ENCODE results near the gene USP21.
"Not testable (repeated sequence)": the region's sequence is repeated elsewhere in the genome, so short reads cannot be mapped to it uniquely, and the experiment has no call there.

The USP21 gene, protein sequence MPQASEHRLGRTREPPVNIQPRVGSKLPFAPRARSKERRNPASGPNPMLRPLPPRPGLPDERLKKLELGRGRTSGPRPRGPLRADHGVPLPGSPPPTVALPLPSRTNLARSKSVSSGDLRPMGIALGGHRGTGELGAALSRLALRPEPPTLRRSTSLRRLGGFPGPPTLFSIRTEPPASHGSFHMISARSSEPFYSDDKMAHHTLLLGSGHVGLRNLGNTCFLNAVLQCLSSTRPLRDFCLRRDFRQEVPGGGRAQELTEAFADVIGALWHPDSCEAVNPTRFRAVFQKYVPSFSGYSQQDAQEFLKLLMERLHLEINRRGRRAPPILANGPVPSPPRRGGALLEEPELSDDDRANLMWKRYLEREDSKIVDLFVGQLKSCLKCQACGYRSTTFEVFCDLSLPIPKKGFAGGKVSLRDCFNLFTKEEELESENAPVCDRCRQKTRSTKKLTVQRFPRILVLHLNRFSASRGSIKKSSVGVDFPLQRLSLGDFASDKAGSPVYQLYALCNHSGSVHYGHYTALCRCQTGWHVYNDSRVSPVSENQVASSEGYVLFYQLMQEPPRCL

DNA sequence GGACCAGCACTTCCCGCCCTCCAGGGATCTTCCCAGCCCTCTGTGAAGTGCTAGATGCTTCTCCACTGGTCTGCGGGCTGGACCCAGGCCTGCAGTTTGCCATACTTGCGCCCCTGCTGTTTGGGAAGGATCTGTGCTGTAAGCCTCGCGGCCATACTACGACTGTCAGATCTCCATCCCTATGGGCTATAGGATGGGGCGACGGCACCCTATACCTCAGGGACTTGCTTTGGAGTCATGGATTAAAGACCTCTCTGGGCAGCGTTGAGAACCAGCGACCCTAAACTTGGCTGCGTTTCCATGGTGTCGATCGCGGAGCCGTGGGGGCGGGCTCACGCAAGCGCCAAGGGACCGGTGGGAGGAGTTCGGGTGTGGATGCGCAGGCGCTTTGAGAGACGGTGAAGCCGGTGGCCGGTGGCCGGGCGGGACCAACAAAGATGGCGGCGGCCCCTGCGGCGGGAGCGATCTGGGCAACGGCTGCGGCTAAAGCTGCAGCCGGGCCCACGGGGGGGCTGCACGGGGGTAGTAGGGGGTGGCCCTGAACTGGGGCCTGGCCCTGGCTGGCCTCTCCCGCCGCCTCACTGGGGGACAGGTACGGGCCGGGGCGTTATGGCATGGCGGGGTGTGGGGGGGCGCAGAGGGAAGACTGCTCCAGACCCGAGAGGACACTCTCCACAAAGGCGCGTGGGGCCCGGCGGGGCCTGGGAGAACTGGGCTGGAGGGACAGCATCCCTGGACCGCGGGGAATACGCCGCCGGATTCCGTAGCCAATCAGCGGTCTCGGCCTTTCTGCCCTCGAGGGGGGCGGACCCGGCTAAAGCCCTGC is at the start of gene USP21:
TSS of gene USP21 (plus strand) at position 414 of the 826 bp plus-strand sequence. CDS start 1,141 bp downstream, outside the sequence.
- in situ Hi-C loops (cut with MboI; ENCODE audit: low sequenced_read_pairs, unreplicated experiment), result no loop called here
- TF ChIP-seq, protein P1, sequence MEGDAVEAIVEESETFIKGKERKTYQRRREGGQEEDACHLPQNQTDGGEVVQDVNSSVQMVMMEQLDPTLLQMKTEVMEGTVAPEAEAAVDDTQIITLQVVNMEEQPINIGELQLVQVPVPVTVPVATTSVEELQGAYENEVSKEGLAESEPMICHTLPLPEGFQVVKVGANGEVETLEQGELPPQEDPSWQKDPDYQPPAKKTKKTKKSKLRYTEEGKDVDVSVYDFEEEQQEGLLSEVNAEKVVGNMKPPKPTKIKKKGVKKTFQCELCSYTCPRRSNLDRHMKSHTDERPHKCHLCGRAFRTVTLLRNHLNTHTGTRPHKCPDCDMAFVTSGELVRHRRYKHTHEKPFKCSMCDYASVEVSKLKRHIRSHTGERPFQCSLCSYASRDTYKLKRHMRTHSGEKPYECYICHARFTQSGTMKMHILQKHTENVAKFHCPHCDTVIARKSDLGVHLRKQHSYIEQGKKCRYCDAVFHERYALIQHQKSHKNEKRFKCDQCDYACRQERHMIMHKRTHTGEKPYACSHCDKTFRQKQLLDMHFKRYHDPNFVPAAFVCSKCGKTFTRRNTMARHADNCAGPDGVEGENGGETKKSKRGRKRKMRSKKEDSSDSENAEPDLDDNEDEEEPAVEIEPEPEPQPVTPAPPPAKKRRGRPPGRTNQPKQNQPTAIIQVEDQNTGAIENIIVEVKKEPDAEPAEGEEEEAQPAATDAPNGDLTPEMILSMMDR (IDR thresholded peaks at IDR 0.05; ENCODE audit: borderline replicate concordance, control extremely low read depth, extremely low read depth, insufficient read depth, missing control alignments), result no peak
- DNase-seq (ENCODE audit: low spot score), result peak; percentile 97

DNA sequence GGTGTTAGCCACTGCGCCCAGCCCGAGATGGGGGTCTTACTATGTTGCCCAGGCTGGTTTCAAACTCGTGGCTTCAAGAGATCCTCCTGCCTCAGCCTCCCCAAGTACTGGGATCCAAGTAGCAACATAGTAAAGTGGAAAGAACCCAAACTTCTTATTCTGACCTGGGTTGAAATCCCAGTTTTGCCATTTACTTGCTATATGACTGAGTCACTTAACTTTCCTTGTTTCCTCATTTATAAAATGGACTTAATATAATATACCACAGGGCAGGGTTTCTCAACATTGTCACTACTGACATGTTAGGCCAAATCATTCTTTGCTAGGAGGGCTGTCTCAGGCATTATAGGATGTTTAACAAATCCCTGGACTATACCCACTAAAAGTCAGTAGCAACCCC is 48.2 kb upstream of the USP21 start:
- in situ Hi-C loops (cut with MboI; ENCODE audit: low sequenced_read_pairs, unreplicated experiment), result no loop called here
- no peak for DNase-seq (ENCODE audit: low spot score)
- TF ChIP-seq, protein P1 (IDR thresholded peaks at IDR 0.05; ENCODE audit: borderline replicate concordance, control extremely low read depth, extremely low read depth, insufficient read depth, missing control alignments), result no peak

DNA sequence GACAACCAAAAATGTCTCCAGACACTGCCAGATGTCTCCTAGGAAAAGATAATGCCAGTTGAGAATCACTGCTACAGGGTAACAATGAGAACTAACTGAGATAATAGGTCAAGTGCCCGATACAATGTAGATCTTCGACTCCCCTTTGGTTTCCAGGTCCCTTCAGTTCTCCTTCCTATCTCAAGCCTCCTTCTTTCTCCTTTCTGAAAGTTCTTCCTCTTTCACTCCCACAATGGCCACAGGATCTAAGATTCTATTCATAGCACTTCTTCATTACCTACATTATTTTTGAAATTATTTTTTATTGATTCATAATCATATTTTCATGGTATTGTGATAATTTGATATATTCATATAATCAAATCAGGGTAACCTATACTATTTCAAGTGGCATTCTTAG is 47.8 kb upstream of the USP21 start:
- in situ Hi-C loops (cut with MboI; ENCODE audit: low sequenced_read_pairs, unreplicated experiment), result no loop called here
- no peak for DNase-seq (ENCODE audit: low spot score)
- TF ChIP-seq, protein P1 (IDR thresholded peaks at IDR 0.05; ENCODE audit: borderline replicate concordance, control extremely low read depth, extremely low read depth, insufficient read depth, missing control alignments), result no peak

DNA sequence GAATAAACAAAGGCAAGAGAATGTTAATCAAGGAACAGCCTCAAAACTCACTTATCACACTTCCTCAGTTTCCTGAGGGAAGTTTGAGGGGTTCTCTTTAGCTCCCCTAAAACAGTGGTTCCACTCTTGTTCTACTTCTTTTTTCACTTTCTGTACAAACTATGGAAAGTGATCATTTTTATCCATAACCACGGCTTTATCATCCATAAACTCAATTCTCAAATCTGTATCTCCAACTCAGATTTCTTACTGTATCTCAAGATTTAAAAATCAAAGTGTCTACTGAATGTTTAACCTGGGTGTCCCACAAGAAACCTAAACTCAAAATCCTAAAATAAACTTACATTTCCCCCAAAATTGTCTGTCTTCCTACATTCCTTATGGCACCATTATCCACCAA is 45.4 kb upstream of the USP21 start:
- in situ Hi-C loops (cut with MboI; ENCODE audit: low sequenced_read_pairs, unreplicated experiment), result no loop called here
- no peak for DNase-seq (ENCODE audit: low spot score)
- TF ChIP-seq, protein P1 (IDR thresholded peaks at IDR 0.05; ENCODE audit: borderline replicate concordance, control extremely low read depth, extremely low read depth, insufficient read depth, missing control alignments), result no peak

DNA sequence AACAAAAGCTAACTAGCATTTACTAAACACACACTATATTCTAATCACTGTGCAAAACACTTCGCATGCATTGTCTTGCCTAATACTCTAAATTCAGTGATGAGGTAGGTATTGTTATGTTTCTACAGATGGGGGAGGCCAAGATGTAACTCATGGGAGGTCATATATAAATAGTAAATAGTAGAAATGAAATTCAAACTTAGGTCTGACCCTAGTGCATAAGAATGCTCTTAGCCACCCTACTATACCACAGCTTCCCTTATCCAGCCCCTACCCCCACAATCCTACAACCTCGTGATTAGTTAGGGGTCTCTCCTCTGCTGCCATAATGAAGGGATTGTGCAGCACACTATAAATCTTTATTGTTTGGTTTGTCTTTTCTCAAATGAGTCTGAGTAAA is 44.7 kb upstream of the USP21 start:
- in situ Hi-C loops (cut with MboI; ENCODE audit: low sequenced_read_pairs, unreplicated experiment), result no loop called here
- no peak for DNase-seq (ENCODE audit: low spot score)
- TF ChIP-seq, protein P1 (IDR thresholded peaks at IDR 0.05; ENCODE audit: borderline replicate concordance, control extremely low read depth, extremely low read depth, insufficient read depth, missing control alignments), result no peak

DNA sequence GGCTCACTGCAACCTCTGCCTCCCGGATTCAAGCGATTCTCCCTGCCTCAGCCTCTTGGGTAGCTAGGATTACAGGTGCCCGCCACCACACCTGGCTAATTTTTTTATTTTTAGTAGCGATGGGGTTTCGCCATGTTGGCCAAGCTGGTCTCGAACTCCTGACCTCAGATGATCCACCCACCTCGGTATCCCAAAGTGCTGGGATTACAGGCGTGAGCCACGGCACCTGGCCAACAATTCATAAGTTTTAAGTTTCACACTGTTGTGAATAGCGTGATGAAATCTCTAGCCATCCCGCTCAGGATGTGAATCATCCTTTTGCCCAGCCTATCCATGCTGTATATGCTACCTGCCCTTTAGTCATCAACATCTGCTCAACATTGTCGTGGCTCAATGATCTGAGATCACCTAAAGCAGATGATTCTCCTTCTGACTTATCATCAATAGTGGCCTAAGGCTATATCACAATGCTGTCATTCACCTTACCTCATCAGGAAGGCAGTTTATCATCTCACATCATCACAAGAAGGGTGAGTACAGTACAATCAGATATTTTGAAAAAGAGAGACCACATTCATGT is 44.1 kb upstream of the USP21 start:
- DNase-seq (ENCODE audit: low spot score), result no peak
- in situ Hi-C loops (cut with MboI; ENCODE audit: low sequenced_read_pairs, unreplicated experiment), result no loop called here
- TF ChIP-seq, protein P1 (IDR thresholded peaks at IDR 0.05; ENCODE audit: borderline replicate concordance, control extremely low read depth, extremely low read depth, insufficient read depth, missing control alignments), result no peak

DNA sequence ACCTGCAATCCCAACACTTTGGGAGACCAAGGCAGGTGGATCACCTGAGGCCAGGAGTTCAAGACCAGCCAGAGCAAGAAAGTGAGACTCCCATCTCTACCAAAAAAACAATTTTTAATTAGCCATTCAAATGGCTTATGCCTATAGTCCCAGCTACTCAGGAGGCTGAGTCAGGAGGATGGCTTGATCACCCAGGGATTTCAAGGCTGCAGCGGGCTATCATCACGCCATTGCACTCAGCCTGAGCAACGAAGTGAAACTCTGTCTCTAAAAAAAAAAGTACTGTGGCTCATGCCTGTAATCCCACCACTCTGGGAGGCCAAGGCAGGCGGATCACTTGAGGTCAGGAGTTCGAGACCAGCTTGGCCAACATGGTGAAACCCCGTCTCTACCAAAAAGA is 43.3 kb upstream of the USP21 start:
- DNase-seq (ENCODE audit: low spot score); in situ Hi-C loops (cut with MboI; ENCODE audit: low sequenced_read_pairs, unreplicated experiment): not testable (repeated sequence)

Measured in GM13976 (cell line).